IMR-90 (cell line): ENCODE measurements around the gene FYCO1.

Experiments
- CEBPB ChIP-seq: IDR thresholded peaks from 2 replicates; pipeline ENCODE4 v1.6.1; 2012; ENCODE audit warnings: low read depth, low read length, improper control_type of control experiment
- CTCF ChIP-seq: conservative IDR thresholded peaks from 2 replicates; pipeline ENCODE4 v1.5.1; 2012; ENCODE audit warnings: mild to moderate bottlenecking, low read depth, low read length, improper control_type of control experiment
- ELK1 ChIP-seq: fragments of 150-350 bp; IDR thresholded peaks from 2 replicates; pipeline ENCODE4 v1.6.1; 2016; ENCODE audit warnings: low read depth, mild to moderate bottlenecking, low read length, moderate library complexity, borderline replicate concordance
- MXI1 ChIP-seq: IDR thresholded peaks from 2 replicates; pipeline ENCODE4 v1.6.1; 2012; ENCODE audit warnings: low read depth, mild to moderate bottlenecking, low read length, moderate library complexity, borderline replicate concordance
- NFE2L2 ChIP-seq: fragments of 150-350 bp; IDR thresholded peaks from 2 replicates; pipeline ENCODE4 v1.6.1; 2016; ENCODE audit warnings: low read depth, mild to moderate bottlenecking, low read length
- POLR2A ChIP-seq: IDR thresholded peaks from 2 replicates; pipeline ENCODE4 v1.6.1; 2012; ENCODE audit warnings: mild to moderate bottlenecking, low read depth, low read length
- RCOR1 ChIP-seq: IDR thresholded peaks from 2 replicates; pipeline ENCODE4 v1.6.1; 2012; ENCODE audit warnings: mild to moderate bottlenecking, low read length, improper control_type of control experiment; ENCODE audit not compliant: insufficient replicate concordance
- RFX5 ChIP-seq: IDR thresholded peaks from 2 replicates; pipeline ENCODE4 v1.8.0; 2012; ENCODE audit warnings: low read depth, mild to moderate bottlenecking, low read length, moderate library complexity
- SMC3 ChIP-seq: fragments of 150-350 bp; IDR thresholded peaks from 2 replicates; pipeline ENCODE4 v1.6.1; 2016; ENCODE audit warnings: low read depth, mild to moderate bottlenecking, antibody characterized with exemption, low read length, moderate library complexity
- USF2 ChIP-seq: fragments of 150-350 bp; IDR thresholded peaks from 2 replicates; pipeline ENCODE4 v1.6.1; 2017; ENCODE audit warnings: mild to moderate bottlenecking, antibody characterized with exemption, low read length, low read depth

- TF ChIP-seq POLR2A, result no peak
- TF ChIP-seq CTCF, result no peak
- no peak for TF ChIP-seq RCOR1
- no peak for TF ChIP-seq CEBPB
- no peak for TF ChIP-seq RFX5
- no peak for TF ChIP-seq MXI1
- no peak for TF ChIP-seq SMC3
- TF ChIP-seq USF2, result no peak
- no peak for TF ChIP-seq NFE2L2
- TF ChIP-seq ELK1, result no peak
Measured at GRCh38 chr3:45976191-45977091, 19.2 kb downstream of the FYCO1 start.
